Epithelial cell of proximal tubule (primary cell): ENCODE results near the gene PCMTD2. TPM values are rescaled to one million over a fixed set of nuclear protein-coding genes. Genes with fewer than 3 reads are reported as not detected.
A peak's percentile ranks its signal among the peaks of the same experiment; 100 is the strongest.

Source experiments
- DNase-seq: peaks from one replicate; pipeline ENCODE4 v3.0.0-alpha.2; 2011; ENCODE audit warnings: low read depth
- H3K4me3 ChIP-seq: 2 replicates; pipeline ENCODE4 v1.5.1; 2011; ENCODE audit warnings: low read depth, mild to moderate bottlenecking, low read length
- CTCF ChIP-seq: conservative IDR thresholded peaks from 2 replicates; pipeline ENCODE4 v1.5.1; 2012; ENCODE audit warnings: low read depth, mild to moderate bottlenecking, low read length
- total RNA-seq: library from RNA; depleted of rRNA; stranded (reverse); fragments of >200 nt; gene quantifications from 2 replicates; pipeline ENCODE4 v1.2.3, GENCODE V29; 2015

Gene PCMTD2
- total RNA-seq, 1 donor from 2014 or later, result 44.7 TPM

GRCh38 chr20:64224351-64225170 lies 31.0 kb upstream of the PCMTD2 start:
- peak; percentile 27 for DNase-seq
- H3K4me3 ChIP-seq, result no peak overlapping the region
- no peak for TF ChIP-seq CTCF

GRCh38 chr20:64225171-64225595 lies 30.4 kb upstream of the PCMTD2 start:
- DNase-seq, result no peak

GRCh38 chr20:64225828-64226598 lies 29.5 kb upstream of the PCMTD2 start:
- no peak for TF ChIP-seq CTCF
- no peak overlapping the region for H3K4me3 ChIP-seq

More at GRCh38 chr20:64225171-64225595, 30.4 kb upstream of the PCMTD2 start:
- no peak for TF ChIP-seq CTCF
- no peak overlapping the region for H3K4me3 ChIP-seq

GRCh38 chr20:64226686-64227580 lies 28.6 kb upstream of the PCMTD2 start:
- no peak for DNase-seq
- TF ChIP-seq CTCF, result no peak
- H3K4me3 ChIP-seq, result no peak overlapping the region

More at GRCh38 chr20:64225828-64226598, 29.5 kb upstream of the PCMTD2 start:
- no peak for DNase-seq

- DNase-seq, result no peak
- TF ChIP-seq CTCF, result no peak
- no peak overlapping the region for H3K4me3 ChIP-seq
Measured at GRCh38 chr20:64228086-64228653, 27.4 kb upstream of the PCMTD2 start.
